Hepatic stellate cell (primary cell): ENCODE results near the gene CTDSPL.

ENCODE experiments used
- DNase-seq: peaks from one replicate; pipeline ENCODE4 v3.0.0; 2011; ENCODE audit warnings: low spot score

CTDSPL gene

DNA sequence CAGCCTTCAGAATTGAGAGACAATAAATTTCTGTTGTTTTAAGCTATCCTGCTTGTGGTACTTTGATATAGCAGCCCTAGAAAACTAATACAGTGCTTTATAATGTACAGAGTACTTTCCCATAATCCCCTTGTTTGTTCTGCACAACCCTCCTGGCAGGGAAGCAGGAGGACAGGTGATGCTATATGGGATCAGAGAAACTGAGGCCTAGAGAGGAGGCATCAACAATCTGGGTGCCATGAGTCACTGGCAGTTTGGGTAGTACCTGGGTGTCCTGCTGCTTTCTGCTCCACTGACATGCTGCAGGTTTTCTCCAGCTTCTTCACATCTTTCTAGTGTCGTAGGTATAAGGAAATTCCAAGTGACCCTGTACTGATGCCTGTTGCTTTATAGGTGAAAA, 55.0 kb downstream of the CTDSPL start:
- no peak for DNase-seq

DNA sequence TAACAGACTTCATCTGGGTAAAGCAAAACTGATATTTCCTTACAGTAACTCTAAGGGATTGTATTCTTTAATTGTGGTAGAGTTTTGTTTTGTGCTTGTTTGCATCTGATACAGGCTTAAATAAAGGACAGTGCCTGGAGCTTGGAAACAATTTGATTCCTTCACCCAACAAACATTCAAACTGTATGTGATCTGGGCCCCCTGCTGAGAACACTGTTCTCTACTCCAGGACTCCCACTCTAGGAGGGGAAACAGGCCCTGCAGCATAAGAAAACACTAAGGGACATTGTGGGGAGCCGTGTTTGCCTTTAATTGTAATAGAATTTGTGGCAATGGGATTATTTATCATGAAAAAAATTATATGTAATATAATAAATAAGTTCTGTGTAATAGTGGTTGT, 56.9 kb downstream of the CTDSPL start:
- DNase-seq = no peak

DNA sequence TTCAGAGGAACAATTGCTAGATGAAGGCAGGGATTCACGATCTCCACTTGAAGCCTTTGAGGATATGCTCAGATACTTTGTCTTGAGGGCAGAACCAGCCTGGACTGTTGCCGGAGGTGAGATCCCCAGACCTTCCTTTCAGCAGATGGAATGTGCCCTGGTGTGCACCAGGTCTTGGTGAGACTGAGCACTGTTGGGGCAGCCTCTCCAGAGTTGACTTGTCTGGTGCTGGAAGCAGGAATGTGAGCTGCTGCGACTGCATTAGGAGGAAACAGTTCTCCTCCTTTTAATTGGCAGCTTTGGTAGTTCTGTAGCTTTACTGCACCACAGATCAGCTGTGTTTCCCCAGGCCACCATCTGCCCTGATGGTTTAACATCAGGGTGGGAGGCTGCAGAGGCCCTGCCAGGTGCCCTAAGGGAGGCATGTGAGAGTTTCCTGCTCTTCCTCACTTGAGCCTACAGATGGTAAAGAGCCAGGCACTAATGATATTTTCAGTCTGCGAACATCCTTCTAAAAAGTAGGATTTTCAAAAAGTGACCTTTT, 58.5 kb downstream of the CTDSPL start:
- DNase-seq = no peak

DNA sequence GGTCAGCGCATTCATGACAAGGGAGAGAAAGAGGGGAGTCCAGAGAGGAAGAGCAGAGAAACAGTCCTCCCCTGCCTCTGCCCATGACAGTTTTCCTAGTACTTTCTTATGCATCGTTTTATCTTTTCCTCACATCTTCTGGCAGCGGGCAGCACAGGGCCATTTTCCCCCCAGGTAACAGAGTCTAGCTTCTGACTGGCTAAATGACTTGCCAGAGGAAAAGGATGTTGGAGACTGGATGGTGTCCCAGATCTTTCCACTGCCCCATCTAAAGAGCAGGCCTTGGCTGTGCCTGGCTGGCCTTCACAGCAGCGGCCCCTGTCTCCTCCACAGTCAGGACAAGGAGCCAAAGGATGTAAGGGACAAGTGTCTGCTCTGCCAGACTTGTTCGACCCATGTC, 59.3 kb downstream of the CTDSPL start:
- DNase-seq = no peak

DNA sequence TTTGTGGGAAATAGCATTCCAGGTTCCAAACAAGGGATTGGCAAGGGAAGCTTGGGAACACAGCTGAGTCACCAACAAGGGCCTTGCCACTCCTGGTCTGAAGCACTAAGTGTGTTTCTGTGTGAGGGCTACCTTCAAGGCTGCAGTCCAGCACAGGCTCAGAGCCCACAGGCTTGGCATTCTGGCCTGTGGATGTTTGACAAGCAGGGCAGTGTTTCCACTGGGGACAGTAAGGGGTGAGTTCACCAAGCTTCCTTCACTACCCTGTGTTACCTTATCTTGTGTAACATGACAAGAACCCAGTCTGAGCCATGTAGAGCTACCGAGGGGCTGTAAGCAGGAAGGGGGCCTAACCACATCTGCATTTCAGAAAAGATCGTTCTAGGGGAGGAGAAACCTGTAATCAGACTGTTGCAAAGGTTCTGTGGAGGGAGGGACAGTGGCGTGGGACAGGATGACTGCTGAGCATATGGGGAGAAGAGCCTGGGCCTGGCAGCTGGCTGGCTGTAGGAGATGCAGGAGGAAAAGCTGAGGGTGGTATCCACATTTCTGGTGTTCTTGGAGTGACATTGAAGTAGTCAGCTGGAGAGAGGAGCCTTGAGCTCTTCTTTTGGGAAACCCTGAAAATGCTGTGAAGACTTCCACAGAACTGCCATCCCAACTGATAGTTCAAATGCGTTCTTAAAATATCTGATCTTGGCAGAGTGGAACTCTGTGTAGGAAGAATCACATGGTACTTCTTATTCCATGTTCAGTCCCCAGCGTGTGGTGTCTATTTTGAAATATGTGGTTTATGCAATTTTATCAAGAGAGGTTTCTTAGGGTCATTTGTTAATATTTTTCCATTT, 61.3 kb downstream of the CTDSPL start:
- DNase-seq = no peak

DNA sequence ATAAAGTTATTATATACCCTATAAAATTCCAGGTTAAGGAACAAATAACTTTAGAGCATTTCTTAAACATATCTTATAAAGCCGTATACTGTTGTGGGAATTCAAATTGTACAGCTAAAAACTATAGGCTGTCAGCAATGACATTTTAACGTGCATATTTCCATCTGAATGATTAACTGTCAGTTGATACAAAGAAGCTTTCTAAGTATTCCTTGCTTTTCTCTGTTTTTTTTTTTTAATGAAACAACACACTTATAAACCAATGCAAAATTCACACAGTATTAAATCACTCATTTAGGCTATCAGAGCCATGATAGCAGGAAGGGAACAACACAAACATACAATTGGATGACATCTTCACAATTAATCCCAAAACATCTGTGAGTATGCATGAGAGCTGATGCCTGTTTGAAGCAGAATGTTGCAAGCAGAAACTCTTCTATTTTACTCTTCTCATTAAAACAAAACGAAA, 61.9 kb downstream of the CTDSPL start:
- DNase-seq = no peak

DNA sequence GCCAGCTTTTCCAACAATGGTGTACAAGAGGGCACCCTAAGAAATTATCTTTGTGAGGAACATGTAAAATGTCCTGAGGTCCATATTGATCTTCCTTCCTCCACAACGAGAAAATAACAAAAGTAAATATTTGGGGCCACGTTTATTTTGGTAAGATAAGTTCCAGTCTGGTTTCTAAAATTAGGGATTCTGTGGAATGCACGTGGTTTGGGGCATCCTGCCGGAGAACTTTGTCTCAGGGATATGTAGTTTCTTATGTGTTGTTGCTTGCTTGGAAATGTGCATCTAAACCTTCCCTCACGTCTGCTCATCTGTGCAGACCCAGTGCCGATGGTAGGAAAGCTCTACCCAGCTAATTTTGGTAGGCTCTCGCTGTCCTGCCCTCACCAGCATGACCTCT, 62.8 kb downstream of the CTDSPL start:
- no peak for DNase-seq

DNA sequence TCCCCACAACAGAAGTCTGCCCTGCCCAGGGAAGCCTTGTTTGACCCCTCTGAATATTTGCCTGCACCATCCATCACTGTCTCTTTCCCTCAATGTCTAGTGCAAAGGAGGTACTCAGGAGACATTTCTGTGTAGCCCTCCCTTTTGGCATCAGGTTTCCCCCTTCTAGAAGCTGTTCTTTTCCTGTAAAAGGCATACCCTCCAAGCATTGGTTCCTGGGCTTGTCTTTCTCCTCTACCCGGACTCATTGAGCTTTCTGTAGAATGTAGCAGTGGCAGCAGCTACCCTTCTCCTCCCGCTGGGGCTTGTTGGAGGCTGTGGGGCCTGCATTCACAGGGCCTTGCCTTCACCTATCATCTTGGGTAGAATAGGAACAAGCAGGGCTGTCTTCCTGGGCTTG, 63.5 kb downstream of the CTDSPL start:
- DNase-seq = no peak

DNA sequence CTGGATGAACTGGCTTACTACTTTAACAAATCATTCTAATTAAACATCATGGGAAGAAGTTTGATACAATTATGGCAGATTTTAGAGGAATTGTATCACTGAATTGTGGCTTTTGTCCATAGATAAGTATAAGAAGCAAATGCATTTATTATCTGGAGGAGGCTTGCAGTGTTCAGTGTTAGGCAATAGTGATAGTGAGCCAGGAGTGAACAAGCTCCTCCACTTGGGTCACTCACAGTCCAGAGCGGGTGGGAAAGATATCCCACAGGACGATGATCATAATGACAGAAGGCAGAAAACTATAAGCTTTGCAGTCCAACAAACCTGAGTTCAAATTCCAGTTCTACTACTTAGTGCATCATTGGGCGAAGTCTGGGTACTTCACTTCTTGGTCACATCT, 64.9 kb downstream of the CTDSPL start:
- DNase-seq = no peak

DNA sequence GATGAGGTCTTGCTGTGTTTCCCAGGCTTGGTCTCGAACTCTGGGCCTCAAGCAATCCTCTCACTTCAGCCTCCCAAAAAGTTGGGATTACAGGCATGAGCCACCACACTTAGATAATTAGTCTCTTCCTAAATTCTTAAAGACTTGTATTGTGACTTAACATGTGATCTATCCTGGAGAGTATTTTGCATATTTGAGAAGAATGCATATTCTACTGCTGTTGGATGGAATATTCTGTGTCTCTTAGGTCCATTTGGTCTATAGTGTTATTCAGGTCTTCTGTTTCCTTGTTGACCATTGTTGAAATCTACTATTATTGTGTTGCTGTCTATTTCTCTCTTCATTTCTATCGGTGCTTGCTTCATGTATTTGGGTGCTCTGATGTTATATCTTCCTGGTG, 68.8 kb downstream of the CTDSPL start:
- no peak for DNase-seq

DNA sequence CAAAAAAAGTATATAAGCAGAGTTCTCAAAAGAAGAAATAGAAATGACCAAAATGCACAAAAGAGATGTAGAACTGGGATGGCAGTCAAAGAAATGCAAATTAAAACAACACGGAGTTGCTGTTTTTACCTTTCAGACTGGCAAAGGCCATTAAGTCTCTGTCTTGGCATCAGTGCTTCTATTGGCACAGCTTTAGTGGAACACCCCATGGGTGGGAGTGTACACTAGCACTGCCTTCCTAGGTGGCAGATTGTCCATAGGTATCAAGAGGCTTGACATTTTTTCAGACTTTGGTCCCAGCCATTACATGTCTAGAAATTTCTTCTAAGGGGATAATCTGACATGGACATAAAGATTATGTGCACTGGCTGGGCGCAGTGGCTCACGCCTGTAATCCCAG, 70.8 kb downstream of the CTDSPL start:
- no peak for DNase-seq

DNA sequence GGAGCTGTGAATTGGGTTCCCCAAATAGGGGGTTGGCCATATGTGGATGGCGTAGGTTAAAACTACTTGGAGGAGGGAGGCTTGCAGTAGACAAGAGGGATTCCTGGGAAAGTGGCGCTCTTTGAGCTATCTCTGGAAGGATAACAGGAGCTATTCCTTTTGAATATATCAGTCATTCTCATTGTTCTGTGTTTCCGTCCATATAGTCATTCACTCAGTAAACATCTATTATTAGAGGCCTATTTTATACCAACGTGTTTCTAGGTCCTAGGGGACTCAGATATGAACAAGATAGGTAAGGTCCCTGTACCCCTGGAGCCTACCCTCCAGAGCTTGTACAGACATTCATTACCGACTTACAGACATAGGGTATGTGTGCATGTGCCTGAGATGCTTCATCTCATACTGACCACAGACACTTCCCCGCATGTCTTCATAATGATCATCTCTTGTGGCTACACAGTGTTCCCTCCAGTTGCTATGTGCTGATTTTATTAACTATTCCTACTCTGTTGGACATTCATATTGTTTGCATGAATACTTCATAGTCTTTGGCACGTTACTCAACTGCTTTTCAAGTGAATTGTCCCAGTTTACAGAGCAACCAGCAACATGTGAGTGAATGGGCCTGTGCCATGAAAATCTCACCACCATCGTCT, 73.1 kb downstream of the CTDSPL start:
- no peak for DNase-seq

DNA sequence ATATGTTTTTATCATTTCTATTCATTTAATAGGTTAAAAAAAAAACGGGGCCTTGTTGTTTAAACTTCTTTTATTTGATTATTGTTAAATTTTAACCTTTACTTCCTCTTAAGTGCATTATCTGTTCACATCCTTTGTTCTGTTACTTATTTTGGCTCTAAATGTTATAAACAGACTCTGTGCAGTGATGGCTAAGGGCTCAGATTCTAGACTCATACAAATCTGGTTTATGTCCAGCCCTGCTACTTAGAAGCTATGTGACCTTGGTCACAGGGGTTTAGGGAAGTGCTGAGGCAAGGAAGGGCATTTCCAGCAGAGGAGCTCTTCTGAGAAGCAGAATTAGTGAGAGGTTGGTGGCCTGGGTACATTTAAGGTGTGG, 73.6 kb downstream of the CTDSPL start:
- no peak for DNase-seq

DNA sequence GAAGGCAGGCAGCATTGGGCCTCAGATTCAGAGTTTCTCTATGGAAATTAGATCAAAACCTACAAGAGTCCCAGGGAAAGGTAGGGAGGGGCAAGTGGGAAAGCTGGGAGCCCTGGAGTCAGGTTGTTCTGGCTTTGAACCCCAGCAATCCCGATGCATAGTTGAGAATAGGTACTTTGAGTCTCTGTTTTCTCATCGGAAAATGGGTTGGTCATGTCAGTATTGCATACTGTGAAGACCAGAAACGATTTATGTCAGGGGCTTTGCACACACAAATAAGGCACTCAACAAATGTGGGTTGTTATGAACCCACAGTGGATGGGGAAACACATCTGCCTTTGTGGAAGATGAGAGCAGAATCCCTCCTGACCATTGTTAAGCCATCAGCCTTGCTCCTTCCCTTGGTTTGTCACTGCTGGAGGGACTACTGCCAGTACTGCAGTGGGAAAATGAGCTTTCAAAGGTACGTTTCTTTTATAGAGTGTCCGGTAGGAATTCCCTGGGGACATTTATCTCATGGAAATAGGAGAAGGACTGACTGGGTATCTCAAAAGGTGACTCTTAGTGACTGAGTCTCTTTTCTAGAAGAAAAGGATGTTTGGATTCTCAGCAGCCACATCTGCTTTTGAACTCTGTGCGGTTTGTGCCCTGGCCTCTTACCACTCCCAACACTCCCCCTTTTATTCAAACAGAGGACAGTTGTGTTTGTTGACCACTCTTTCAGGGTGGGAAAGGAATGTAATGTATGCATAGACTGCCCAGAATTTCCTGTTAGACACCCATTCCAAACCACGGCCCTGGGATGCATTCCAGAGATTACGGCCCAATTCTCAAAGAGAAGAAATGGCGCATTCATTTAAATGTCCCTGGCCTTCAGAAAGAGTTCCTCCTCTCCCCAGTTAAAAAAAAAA, 74.3 kb downstream of the CTDSPL start:
- peak; percentile 64 for DNase-seq

DNA sequence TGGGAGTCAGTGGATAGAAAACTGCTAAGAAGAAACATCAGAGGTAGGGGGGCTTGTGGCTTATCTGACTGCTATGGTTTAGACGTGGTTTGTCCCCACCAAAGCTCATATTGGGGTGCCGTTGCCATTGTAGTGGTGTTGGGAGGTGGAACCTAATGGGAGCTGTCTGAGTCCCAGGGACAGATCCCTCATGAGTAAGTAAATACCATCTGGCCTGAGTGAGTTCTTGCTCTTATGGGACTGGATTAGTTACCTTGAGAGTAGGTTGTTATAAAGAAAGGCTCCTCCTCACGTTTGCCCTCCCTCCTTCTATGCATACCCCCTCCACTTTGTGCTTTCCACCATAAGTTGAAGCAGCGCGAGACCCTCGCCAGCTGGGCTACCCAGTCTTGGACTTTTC, 75.5 kb downstream of the CTDSPL start:
- no peak for DNase-seq

DNA sequence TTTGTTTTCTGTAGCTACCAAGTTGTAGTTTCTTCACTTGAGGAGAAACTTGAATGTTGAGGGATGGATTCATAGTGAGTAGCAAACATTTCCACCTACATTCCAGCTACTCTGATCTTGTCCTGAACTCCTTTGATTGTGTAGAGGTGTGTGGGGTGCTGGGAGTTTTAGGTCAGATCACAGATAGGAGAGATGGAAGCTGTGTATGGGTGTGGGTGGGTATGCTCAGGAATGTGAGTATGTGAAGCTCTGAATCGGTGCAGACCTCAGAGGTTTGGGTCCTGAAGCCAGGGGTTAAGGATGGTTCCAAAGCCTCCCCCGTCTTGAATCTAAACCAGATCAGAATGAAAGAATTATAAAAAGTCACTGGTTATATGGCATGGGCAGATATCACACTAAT, 76.3 kb downstream of the CTDSPL start:
- no peak for DNase-seq

DNA sequence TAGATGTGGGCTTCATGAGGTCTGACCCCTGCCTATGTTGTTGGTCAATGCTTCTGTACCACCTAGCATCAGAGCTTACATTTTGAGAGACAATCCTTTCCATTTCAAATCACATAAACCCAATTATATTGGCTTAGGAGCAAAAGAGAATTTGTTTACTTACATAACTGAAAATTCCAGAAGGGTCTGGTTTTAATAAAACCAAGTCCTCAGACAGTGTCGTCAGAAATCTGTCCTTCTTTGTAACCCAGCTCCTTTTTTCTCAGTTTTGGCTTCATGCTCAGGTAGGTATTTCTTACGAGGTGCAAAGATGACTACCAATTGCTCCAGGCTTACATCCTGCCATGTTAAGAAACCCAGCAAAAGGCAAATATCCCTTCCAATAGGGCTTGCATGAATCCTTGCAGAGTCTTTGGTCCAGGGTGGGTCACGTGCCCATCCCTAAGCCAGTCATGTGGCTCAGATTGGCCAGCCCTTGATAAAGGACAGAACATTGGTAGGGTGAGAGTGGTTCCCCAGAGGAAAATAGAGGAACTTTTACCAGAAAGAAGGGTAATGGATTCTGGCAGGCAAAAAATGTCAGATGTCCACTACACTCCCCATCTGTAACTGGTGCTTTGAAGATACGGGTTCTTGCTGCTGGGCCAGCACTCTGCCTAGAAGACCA, 78.7 kb downstream of the CTDSPL start:
- DNase-seq = no peak

DNA sequence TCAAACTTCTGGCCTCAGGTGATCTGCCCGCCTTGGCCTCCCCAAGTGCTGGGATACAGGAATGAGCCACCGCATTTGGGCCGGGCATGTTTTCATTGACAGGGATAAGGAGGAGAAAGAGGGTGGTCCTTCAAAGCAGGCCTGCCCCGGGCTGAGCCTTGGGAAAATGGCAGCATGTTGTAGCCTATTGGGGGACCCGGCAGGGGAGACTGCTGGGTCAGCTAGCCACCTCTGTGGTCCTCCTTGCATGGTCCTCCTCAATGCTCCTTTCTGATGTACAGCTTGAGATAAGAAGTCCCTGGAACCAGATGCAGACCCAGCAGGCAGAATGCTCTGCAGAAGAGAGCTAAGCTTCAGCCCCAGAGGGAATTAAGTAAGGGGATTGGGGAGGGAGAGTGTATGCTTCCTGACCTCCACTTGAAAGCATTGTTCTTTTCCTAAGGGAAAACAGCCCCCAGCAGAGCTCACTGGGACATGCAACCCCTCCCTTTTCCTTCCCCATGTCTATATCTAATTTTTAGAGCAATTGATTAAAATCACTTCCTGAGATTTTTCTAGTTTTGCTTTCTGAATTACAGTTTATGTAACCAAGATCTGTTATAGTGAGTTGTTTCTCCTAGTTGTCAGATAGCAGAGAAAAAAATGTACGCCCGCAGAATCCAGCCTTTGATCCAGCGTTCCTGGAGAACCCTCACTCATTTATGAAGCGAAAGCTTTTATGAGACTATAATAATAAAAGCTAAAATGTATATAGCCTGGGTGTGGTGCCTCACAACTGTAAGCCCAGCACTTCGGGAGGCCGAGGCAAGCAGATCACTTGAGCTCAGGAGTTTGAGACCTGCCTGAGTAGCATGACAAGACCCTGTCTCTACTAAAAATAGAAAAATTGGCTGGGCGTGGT, 80.2 kb downstream of the CTDSPL start:
- DNase-seq = no peak

DNA sequence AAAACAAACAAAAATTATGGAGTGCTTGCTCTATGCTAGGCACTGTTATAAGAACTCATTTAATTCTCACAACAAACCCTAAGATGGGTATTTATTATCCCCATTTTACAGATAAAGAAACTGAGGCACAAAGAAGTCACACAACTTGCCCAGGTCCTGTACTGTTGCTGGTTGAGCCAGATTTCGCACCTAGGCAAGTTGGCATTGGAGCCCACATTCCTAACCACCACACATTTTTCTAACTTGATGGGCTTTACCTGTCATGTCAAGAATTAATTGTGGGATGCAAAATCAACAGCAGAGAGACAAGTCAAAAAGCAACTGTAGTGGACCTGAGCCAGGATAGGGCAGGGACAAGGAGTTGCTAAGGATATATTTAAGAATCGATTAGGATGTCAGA, 81.0 kb downstream of the CTDSPL start:
- DNase-seq = no peak

DNA sequence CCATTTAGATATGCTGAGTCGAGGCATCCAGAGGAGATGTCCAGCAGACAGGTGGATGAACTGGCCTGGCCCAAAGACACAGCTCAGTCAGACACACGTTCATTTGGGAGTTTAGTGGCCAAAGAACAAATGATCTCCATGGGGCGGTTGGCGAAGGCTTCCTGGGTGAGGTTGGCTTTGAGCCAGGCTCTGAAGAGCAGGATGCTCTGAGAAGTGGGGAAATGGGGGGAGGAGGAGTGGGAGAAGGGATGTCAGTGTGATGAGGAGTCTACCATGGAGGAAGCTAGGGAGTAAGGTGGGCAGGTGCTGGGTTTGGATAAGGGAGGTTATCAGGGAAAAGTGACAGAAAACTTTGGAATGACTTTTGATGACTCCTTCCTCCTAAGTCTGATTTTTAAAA, 81.4 kb downstream of the CTDSPL start:
- no peak for DNase-seq
